Gastroesophageal sphincter (tissue), 4 donors: ENCODE results near the gene CERK. TPM values are rescaled to one million over a fixed set of nuclear protein-coding genes. Genes with fewer than 3 reads are reported as not detected.

Experiments used
- ATAC-seq: fragments of 150-250 bp; one replicate; pipeline ENCODE4 v1.9.1; 2016; ENCODE audit warnings: mild to moderate bottlenecking, moderate library complexity
- H3K27ac ChIP-seq, 4 donors: fragments of 200-600 bp; sonication (generic) in 3 of 4; 1 replicate in 3 of 4; 2 replicates in 1 of 4; pipeline ENCODE4 v1.5.1; 2016 to 2019
- H3K27me3 ChIP-seq: fragments of 200-600 bp; sonication (generic); one replicate; pipeline ENCODE4 v1.5.1; 2019
- H3K36me3 ChIP-seq, 2 donors: fragments of 200-600 bp; sonication (generic); one replicate each; pipeline ENCODE4 v1.5.1; 2019; ENCODE audit warnings: control low read depth in 1 of 2
- H3K4me1 ChIP-seq, 3 donors: fragments of 200-600 bp; sonication (generic); 1 replicate in 2 of 3; 2 replicates in 1 of 3; pipeline ENCODE4 v1.5.1; 2016 to 2019; ENCODE audit warnings: control low read depth in 2 of 3
- H3K4me3 ChIP-seq, 2 donors: fragments of 200-600 bp; sonication (generic); one replicate each; pipeline ENCODE4 v1.5.1; 2019; ENCODE audit warnings: mild to moderate bottlenecking in 1 of 2, moderate library complexity in 1 of 2
- H3K9me3 ChIP-seq, 3 donors: fragments of 200-600 bp; sonication (generic); one replicate each; pipeline ENCODE4 v1.5.1; 2017 to 2019; ENCODE audit warnings: control low read depth in 2 of 3
- EP300 ChIP-seq: sonication (generic); formaldehyde crosslinking; IDR thresholded peaks from one replicate; pipeline ENCODE4 v1.6.1; 2017; ENCODE audit warnings: antibody characterized with exemption, mild to moderate bottlenecking
- POLR2A ChIP-seq, 2 donors: fragments of 450-650 bp; IDR thresholded peaks; one replicate each; pipeline ENCODE4 v1.6.1; 2017; ENCODE audit warnings: antibody characterized with exemption in 2 of 2, mild to moderate bottlenecking in 2 of 2, moderate library complexity in 1 of 2
- POLR2AphosphoS5 ChIP-seq: sonication (generic); formaldehyde crosslinking; IDR thresholded peaks from one replicate; pipeline ENCODE4 v1.6.1; 2017; ENCODE audit warnings: antibody characterized with exemption
- WGBS, 2 donors: methylation state at CpG; one replicate each; pipeline ENCODE4 v1.1.5; 2018; ENCODE audit warnings: low coverage in 1 of 2; 5-methylcytosine and 5-hydroxymethylcytosine counted together
- total RNA-seq, 4 donors: library from RNA; depleted of rRNA; stranded (reverse); fragments of >200 nt; gene quantifications; one replicate each; pipeline ENCODE4 v1.1.0, GENCODE V29; 2016
- TF ChIP-seq, protein P1 (sequence below), 4 experiments: fragments of 200-600 bp in 2 of 4; fragments of 450-650 bp in 2 of 4; sonication (generic) in 1 of 4; IDR thresholded peaks; one replicate each; pipeline ENCODE4 v1.5.1; 2017 to 2019; ENCODE audit warnings: antibody characterized with exemption in 4 of 4, mild to moderate bottlenecking in 2 of 4, moderate library complexity in 2 of 4

Gene CERK
- total RNA-seq, 4 donors from 2014 or later = 44.6 to 55.9 (median 45.6) TPM

DNA sequence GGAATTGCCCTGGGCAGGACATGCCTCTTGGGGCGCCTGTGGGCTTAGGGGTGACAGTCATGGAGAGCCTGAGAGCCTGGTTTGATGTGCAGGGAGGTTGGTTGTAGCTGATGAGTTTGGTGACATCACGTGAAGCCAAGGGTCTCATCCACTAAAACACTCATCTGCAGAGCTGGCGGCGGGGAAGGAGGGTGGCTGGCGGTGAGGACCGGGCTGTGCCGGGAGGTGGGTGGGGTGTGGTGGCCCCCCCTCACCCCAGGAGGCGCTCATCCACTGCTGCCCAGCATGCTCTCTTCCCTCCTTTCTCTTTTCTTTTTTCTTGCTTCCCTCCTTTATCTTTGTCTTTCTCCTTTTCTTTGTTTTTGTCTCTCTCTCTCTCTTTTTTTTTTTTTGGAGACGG, 68.9 kb downstream of the CERK start:
- no peak overlapping the region for H3K4me3 ChIP-seq
- H3K9me3 ChIP-seq = no peaks in the 10 kb centered on the region
- peaks cover 0 to 5% (median 0%) of the 10 kb centered on the region in 3 donors for H3K4me1 ChIP-seq
- H3K27me3 ChIP-seq = no peaks in the 10 kb centered on the region
- TF ChIP-seq POLR2AphosphoS5 (no peak), POLR2A (IDR thresholded peaks at IDR 0.05) (no peak), EP300 (no peak)
- TF ChIP-seq, protein P1, sequence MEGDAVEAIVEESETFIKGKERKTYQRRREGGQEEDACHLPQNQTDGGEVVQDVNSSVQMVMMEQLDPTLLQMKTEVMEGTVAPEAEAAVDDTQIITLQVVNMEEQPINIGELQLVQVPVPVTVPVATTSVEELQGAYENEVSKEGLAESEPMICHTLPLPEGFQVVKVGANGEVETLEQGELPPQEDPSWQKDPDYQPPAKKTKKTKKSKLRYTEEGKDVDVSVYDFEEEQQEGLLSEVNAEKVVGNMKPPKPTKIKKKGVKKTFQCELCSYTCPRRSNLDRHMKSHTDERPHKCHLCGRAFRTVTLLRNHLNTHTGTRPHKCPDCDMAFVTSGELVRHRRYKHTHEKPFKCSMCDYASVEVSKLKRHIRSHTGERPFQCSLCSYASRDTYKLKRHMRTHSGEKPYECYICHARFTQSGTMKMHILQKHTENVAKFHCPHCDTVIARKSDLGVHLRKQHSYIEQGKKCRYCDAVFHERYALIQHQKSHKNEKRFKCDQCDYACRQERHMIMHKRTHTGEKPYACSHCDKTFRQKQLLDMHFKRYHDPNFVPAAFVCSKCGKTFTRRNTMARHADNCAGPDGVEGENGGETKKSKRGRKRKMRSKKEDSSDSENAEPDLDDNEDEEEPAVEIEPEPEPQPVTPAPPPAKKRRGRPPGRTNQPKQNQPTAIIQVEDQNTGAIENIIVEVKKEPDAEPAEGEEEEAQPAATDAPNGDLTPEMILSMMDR (IDR thresholded peaks at IDR 0.05) = no peak
- H3K27ac ChIP-seq = no peak overlapping the region
- peaks cover 0 to 83% of the 10 kb centered on the region in 2 donors for H3K36me3 ChIP-seq
- 90% methylated on average over 2 of the region's 9 CpGs; no CpG with 5 or more reads in 1 of the 2 donors for WGBS, 2 donors
- ATAC-seq = no peak

DNA sequence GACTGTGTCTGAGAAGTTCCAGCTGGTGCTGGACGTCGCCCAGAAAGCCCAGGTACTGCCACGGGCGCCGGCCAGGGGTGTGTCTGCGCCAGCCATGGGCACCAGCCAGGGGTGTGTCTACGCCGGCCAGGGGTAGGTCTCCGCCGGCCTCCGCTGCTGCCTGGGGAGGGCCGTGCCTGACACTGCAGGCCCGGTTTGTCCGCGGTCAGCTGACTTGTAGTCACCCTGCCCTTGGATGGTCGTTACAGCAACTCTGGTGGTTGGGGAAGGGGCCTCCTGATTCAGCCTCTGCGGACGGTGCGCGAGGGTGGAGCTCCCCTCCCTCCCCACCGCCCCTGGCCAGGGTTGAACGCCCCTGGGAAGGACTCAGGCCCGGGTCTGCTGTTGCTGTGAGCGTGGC, 69.9 kb downstream of the CERK start:
- Histone ChIP-seq H3K4me1 (no peaks in the 10 kb centered on the region), H3K4me3 (no peak overlapping the region), H3K9me3 (no peaks in the 10 kb centered on the region), H3K27me3 (no peaks in the 10 kb centered on the region), H3K27ac (peak overlapping the region in 1 of 4 donors; percentile 10), H3K36me3 (peaks cover 0 to 83% of the 10 kb centered on the region in 2 donors)
- no peak for ATAC-seq
- no peak for TF ChIP-seq EP300
- TF ChIP-seq POLR2A (IDR thresholded peaks at IDR 0.05) = no peak
- TF ChIP-seq POLR2AphosphoS5 = no peak
- TF ChIP-seq, protein P1 (IDR thresholded peaks at IDR 0.05) = no peak
- WGBS, 2 donors = no CpG with 5 or more reads among the region's 24 CpGs

DNA sequence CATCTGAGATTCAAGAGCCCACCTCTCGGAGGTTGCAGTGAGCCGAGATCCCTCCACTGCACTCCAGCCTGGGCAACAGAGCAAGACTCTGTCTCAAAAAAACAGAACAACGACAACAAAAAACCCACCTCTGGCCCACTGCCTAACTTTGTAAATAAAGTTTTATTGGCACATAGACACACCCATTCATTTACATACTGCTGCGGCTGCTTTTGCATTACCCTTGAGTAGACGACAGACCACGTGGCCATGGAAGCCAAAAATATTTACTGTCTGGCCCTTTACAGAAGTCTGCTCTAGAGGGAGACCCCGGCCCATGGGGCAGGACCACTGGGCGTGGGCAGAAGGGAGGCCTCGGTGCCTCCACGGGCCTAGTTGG, 70.8 kb downstream of the CERK start:
- TF ChIP-seq, protein P1 (IDR thresholded peaks at IDR 0.05) = no peak
- no peak for TF ChIP-seq POLR2A (IDR thresholded peaks at IDR 0.05)
- Histone ChIP-seq H3K27ac (peak overlapping the region in 1 of 4 donors; percentile 14), H3K4me1 (no peaks in the 10 kb centered on the region), H3K27me3 (no peaks in the 10 kb centered on the region), H3K4me3 (no peak overlapping the region), H3K36me3 (peaks cover 0 to 87% of the 10 kb centered on the region in 2 donors), H3K9me3 (no peaks in the 10 kb centered on the region)
- WGBS, 2 donors = 94 to 100% methylated on average over 2 to 5 of the region's 10 CpGs
- no peak for ATAC-seq

DNA sequence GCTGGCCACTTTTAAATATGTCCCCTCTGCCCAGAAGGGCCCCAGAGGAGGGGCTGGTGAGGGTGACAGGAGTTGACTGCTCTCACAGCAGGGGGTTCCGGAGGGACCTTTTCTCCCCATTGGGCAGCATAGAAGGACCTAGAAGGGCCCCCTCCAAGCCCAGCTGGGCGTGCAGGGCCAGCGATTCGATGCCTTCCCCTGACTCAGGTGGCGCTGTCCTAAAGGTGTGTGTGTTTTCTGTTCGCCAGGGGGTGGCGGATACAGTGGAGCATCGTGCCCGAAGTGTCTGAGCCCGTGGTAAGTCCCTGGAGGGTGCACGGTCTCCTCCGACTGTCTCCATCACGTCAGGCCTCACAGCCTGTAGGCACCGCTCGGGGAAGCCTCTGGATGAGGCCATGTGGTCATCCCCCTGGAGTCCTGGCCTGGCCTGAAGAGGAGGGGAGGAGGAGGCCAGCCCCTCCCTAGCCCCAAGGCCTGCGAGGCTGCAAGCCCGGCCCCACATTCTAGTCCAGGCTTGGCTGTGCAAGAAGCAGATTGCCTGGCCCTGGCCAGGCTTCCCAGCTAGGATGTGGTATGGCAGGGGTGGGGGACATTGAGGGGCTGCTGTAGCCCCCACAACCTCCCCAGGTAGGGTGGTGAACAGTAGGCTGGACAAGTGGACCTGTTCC, 71.3 kb downstream of the CERK start:
- 60% methylated on average over 1 of the region's 17 CpGs; no CpG with 5 or more reads in 1 of the 2 donors for WGBS, 2 donors

More for the DNA sequence above, 71.3 kb downstream of the CERK start:
- TF ChIP-seq POLR2AphosphoS5 (no peak), EP300 (no peak), POLR2A (IDR thresholded peaks at IDR 0.05) (no peak)
- TF ChIP-seq, protein P1 (IDR thresholded peaks at IDR 0.05) = no peak
- Histone ChIP-seq H3K27me3 (no peaks in the 10 kb centered on the region), H3K4me1 (no peaks in the 10 kb centered on the region), H3K27ac (no peak overlapping the region), H3K9me3 (no peaks in the 10 kb centered on the region), H3K4me3 (no peak overlapping the region), H3K36me3 (peaks cover 0 to 91% of the 10 kb centered on the region in 2 donors)
- no peak for ATAC-seq
